ENCODE results near the gene PYCARD.
"Not testable (repeated sequence)": the region's sequence is repeated elsewhere in the genome, so short reads cannot be mapped to it uniquely, and the experiment has no call there.

PYCARD gene

GRCh38 chr16:31188450-31189411 is 13.8 kb downstream of the PYCARD start:
- H3K27me3 Mint-ChIP-seq, result no peaks in the 10 kb centered on the region
- peak overlapping the region; percentile 84 for H3K4me3 Mint-ChIP-seq
- no peaks in the 10 kb centered on the region for H3K9me3 Mint-ChIP-seq (ENCODE audit: low read depth)
- H3K36me3 Mint-ChIP-seq, result peaks cover 23% of the 10 kb centered on the region
- peak overlapping the region; percentile 86 for H3K27ac Mint-ChIP-seq
- H3K4me1 Mint-ChIP-seq (ENCODE audit: low read depth), result peaks cover 82% of the 10 kb centered on the region

DNA sequence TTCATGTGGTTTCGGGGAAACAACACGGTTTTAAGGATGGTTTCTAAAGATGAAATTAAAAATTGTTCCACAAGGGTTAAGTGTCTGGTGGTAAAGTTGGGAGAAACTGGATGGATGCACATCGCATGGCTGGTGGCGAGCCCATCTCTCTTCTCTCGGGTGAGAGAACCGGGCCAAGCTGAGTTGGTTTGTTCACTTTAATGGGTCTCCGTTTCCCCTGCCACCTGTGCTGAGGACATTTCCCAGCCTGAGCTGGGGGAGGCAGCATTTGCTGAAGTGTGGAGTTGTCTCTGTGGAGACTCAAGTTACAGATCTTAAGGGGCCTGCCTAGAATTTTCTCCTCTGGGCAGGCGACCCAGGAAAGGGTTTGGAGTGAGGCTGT is 14.8 kb downstream of the PYCARD start:
- Mint-ChIP-seq H3K27ac (peak overlapping the region; percentile 86), H3K4me3 (peak overlapping the region; percentile 84), H3K27me3 (no peaks in the 10 kb centered on the region), H3K4me1 (ENCODE audit: low read depth) (peaks cover 85% of the 10 kb centered on the region), H3K9me3 (ENCODE audit: low read depth) (no peaks in the 10 kb centered on the region), H3K36me3 (peaks cover 23% of the 10 kb centered on the region)

DNA sequence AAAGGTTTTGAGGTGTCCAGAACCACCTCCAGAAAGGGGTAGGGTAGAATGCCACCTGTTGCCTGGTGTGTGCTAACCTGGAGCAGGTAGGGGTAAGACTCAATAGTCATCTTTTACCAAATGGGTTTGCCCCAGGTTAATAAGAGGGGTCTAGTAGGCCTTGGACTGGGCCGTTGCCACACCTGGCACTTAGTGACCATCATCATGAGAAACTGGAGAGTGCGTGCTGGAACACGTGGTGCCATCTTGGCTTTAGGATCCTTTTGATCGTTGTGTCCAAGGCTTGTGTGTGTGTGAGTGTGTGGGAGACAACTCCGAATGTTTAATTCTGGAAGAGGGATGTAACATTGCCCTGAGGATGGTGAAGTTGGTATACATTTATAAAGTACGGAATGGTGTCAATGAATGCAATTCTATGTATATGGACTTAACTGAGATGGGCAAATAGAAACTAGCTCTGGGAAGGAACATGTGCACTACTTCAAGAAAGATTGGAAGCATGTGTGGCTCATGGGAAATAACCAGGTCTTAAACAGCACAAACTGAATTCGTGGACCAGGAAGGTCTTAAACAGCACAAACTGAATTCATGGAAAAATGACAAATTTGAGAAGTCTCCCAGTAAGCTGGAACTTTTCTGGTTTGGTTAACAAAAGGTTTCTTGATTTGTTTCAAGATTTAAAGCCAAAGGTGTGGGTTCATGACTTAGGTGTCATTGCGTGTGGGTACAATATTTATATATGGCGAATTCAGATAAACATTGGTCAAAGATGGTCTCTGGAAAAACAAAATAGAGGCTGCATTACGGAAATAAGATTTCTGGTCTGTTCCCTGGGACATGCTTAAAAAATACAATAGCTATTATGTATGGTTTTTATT is 15.4 kb downstream of the PYCARD start:
- peak overlapping the region; percentile 84 for H3K4me3 Mint-ChIP-seq
- peaks cover 91% of the 10 kb centered on the region for H3K4me1 Mint-ChIP-seq (ENCODE audit: low read depth)
- H3K36me3 Mint-ChIP-seq, result peaks cover 28% of the 10 kb centered on the region
- no peaks in the 10 kb centered on the region for H3K27me3 Mint-ChIP-seq
- no peaks in the 10 kb centered on the region for H3K9me3 Mint-ChIP-seq (ENCODE audit: low read depth)
- H3K27ac Mint-ChIP-seq, result peak overlapping the region; percentile 86

GRCh38 chr16:31186176-31186575 is 16.4 kb downstream of the PYCARD start:
- H3K4me1 Mint-ChIP-seq (ENCODE audit: low read depth), result peaks cover 87% of the 10 kb centered on the region
- peaks cover 29% of the 10 kb centered on the region for H3K36me3 Mint-ChIP-seq
- H3K27ac Mint-ChIP-seq, result peak overlapping the region; percentile 86
- H3K4me3 Mint-ChIP-seq, result peak overlapping the region; percentile 84
- H3K9me3 Mint-ChIP-seq (ENCODE audit: low read depth), result no peaks in the 10 kb centered on the region
- H3K27me3 Mint-ChIP-seq, result no peaks in the 10 kb centered on the region

- Mint-ChIP-seq H3K36me3 (peaks cover 27% of the 10 kb centered on the region), H3K9me3 (ENCODE audit: low read depth) (no peaks in the 10 kb centered on the region), H3K27me3 (no peaks in the 10 kb centered on the region), H3K4me3 (peak overlapping the region; percentile 84), H3K4me1 (ENCODE audit: low read depth) (peaks cover 80% of the 10 kb centered on the region), H3K27ac (peak overlapping the region; percentile 86)
These were observed 17.2 kb downstream of the PYCARD start for GRCh38 chr16:31185339-31185738.

GRCh38 chr16:31184888-31185287 is 17.7 kb downstream of the PYCARD start:
- Mint-ChIP-seq H3K9me3 (ENCODE audit: low read depth) (no peaks in the 10 kb centered on the region), H3K27ac (peak overlapping the region; percentile 82), H3K27me3 (no peaks in the 10 kb centered on the region), H3K4me1 (ENCODE audit: low read depth) (peaks cover 77% of the 10 kb centered on the region), H3K4me3 (peak overlapping the region; percentile 84), H3K36me3 (peaks cover 27% of the 10 kb centered on the region)

DNA sequence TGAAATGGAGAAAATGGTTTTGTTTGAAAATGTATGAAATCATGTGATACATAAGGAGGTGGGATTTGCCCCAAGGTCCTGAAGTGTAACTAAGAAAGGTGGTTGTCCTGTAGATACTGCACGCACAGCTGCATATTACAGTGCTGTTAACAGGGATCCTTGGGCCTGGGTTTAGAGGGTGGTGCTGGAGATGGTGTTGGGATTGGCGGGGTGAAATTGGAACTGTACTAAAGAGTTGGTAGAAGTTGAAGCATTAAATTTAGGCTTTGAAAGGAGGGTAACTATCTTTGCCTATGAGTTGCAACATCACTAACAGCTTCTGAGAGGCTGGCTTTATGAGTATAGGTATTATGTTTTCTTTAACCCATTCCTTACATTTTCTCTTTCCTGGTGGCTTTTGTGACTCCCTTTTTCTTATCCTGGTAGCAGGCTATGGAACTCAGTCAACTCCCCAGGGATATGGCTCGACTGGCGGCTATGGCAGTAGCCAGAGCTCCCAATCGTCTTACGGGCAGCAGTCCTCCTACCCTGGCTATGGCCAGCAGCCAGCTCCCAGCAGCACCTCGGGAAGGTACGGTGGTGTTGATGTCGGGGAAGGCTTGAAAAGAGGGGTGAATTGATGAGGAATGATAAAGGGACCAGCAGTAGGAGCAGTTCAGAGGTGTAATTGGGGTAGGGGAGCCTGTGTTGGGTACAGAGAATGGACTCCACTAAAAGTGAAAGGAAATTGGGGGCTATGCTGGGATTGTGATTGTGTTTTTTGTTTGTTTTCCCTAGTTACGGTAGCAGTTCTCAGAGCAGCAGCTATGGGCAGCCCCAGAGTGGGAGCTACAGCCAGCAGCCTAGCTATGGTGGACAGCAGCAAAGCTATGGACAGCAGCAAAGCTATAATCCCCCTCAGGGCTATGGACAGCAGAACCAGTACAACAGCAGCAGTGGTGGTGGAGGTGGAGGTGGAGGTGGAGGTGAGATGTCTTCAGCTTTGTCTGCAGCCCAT is 18.8 kb downstream of the PYCARD start:
- peaks cover 72% of the 10 kb centered on the region for H3K4me1 Mint-ChIP-seq (ENCODE audit: low read depth)
- peaks cover 27% of the 10 kb centered on the region for H3K36me3 Mint-ChIP-seq
- no peaks in the 10 kb centered on the region for H3K9me3 Mint-ChIP-seq (ENCODE audit: low read depth)
- peak overlapping the region; percentile 99 for H3K4me3 Mint-ChIP-seq
- peak overlapping the region; percentile 88 for H3K27ac Mint-ChIP-seq
- no peaks in the 10 kb centered on the region for H3K27me3 Mint-ChIP-seq

DNA sequence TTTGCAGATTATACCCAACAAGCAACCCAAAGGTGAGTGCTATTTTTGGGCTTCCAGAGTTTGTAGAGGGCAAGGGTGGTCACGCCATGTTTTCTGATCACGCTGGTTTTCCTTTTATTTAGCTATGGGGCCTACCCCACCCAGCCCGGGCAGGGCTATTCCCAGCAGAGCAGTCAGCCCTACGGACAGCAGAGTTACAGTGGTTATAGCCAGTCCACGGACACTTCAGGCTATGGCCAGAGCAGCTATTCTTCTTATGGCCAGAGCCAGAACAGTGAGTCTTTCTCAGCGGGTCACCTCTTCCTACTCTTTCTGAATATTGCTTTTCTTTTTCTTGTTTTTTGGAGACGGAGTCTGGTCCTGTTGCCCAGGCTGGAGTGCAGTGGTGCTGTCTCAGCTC is 20.2 kb downstream of the PYCARD start:
- peaks cover 68% of the 10 kb centered on the region for H3K4me1 Mint-ChIP-seq (ENCODE audit: low read depth)
- peak overlapping the region; percentile 100 for H3K27ac Mint-ChIP-seq
- H3K27me3 Mint-ChIP-seq, result no peaks in the 10 kb centered on the region
- H3K36me3 Mint-ChIP-seq, result peaks cover 26% of the 10 kb centered on the region
- H3K4me3 Mint-ChIP-seq, result peak overlapping the region; percentile 99
- H3K9me3 Mint-ChIP-seq (ENCODE audit: low read depth), result no peaks in the 10 kb centered on the region

- Mint-ChIP-seq H3K4me1 (ENCODE audit: low read depth) (peaks cover 65% of the 10 kb centered on the region), H3K27ac (peak overlapping the region; percentile 100), H3K4me3 (peak overlapping the region; percentile 99), H3K27me3 (no peaks in the 10 kb centered on the region), H3K36me3 (peaks cover 26% of the 10 kb centered on the region), H3K9me3 (ENCODE audit: low read depth) (no peaks in the 10 kb centered on the region)
These were observed 21.3 kb downstream of the PYCARD start for GRCh38 chr16:31181102-31181830.

DNA sequence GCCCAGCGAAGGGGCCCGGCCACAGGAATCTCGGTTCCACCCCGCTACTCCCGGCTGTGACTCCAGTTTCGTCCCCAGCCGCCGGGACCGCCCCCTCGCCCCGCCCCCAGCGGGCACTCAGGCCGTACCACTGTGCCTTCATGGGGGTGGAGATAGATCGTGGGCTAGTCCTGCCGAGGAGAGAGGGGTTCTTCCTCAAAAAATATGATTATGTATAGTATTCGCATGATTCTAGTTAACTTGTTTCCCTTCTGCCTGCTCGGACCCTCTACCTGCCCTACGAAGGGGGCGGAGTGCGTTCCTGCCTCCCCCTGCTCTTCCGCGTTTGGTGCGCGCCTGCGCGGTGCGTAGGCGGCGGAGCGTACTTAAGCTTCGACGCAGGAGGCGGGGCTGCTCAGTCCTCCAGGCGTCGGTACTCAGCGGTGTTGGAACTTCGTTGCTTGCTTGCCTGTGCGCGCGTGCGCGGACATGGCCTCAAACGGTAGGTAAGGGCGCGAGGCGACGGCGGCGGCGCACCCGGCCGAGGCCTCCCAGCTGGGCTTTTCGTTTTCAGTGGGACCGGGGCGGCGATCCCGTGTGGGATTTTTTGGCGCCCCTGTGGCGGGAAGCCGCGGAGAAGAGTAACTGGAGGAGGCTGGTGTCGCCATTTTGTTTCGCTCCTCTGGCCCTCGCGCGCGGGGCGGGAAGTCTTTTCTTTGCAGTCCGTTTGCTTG is 22.7 kb downstream of the PYCARD start, which contains the start of gene FUS:
Gene FUS (plus strand): TSS at position 393 of the 713 bp plus-strand sequence. CDS start 76 bp downstream, at position 469.
- Mint-ChIP-seq H3K27me3 (no peaks in the 10 kb centered on the region), H3K9me3 (ENCODE audit: low read depth) (no peaks in the 10 kb centered on the region), H3K27ac (peak within 1 kb of the TSS; percentile 100), H3K4me3 (peak within 1 kb of the TSS; percentile 99), H3K4me1 (ENCODE audit: low read depth) (peaks cover 52% of the 10 kb centered on the region), H3K36me3 (peaks cover 17% of the 10 kb centered on the region)

DNA sequence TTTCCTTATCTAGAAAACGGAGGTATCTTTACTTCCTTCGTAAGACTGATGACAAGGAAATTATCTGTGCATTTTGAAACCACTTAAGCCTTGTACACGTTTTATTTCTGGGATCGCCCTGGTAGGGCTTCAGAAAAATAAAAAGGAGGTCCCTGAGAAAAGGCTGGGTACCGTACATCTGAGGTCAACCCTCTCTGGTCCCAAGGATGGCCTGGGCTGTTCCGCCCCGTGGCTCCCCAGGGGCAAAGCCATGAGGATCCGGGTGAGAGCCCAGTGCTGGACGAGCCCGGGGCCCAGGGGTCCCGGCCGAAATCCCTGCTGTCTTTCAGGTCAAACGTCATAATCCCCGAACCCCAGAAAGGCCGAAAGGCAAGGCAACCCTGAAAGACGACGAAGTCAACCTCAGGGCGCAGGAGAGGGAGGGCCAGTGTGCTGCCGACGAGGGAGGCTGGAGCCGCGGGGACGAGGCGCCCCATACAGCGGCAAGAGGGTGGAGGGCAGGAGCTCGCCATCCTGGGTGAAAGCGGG is 23.3 kb downstream of the PYCARD start:
- H3K4me1 Mint-ChIP-seq (ENCODE audit: low read depth), result peaks cover 49% of the 10 kb centered on the region

DNA sequence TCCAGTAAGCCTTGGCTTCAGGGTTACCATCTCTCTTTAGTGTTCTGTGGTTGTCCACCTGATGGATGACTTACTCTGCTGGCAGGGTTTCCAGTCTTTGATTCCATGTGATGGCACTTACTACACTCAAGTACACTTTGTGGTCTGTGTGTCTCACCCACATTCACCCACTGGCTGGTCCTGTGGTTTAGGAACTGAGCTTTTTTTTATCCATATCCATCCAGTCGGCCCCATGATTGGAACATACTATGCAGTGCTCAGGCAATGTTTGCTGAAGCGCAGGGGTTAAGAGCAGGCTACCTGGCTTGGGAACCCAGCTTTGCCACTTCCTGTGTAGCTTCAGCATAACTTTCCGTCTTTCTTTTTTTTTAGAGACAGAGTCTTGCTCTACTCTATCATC is 25.4 kb downstream of the PYCARD start:
- no peaks in the 10 kb centered on the region for H3K27me3 Mint-ChIP-seq
- H3K27ac Mint-ChIP-seq, result peak overlapping the region; percentile 81
- H3K4me1 Mint-ChIP-seq (ENCODE audit: low read depth), result peaks cover 28% of the 10 kb centered on the region
- no peaks in the 10 kb centered on the region for H3K9me3 Mint-ChIP-seq (ENCODE audit: low read depth)
- H3K36me3 Mint-ChIP-seq, result peaks cover 8% of the 10 kb centered on the region
- H3K4me3 Mint-ChIP-seq, result peak overlapping the region; percentile 77

More for the DNA sequence above, 23.3 kb downstream of the PYCARD start:
- H3K36me3 Mint-ChIP-seq, result peaks cover 17% of the 10 kb centered on the region
- H3K27me3 Mint-ChIP-seq, result no peaks in the 10 kb centered on the region
- H3K4me3 Mint-ChIP-seq, result peak overlapping the region; percentile 99
- peak overlapping the region; percentile 100 for H3K27ac Mint-ChIP-seq
- no peaks in the 10 kb centered on the region for H3K9me3 Mint-ChIP-seq (ENCODE audit: low read depth)

GRCh38 chr16:31170048-31170447 is 32.5 kb downstream of the PYCARD start:
- H3K9me3 Mint-ChIP-seq (ENCODE audit: low read depth); H3K4me3 Mint-ChIP-seq; H3K27me3 Mint-ChIP-seq; H3K36me3 Mint-ChIP-seq; H3K4me1 Mint-ChIP-seq (ENCODE audit: low read depth); H3K27ac Mint-ChIP-seq: not testable (repeated sequence)

Measured in activated naive CD8-positive, alpha-beta T cell (primary cell).